Measurements from ENCODE around the gene RCOR3.
"Not testable (repeated sequence)": the region's sequence is repeated elsewhere in the genome, so short reads cannot be mapped to it uniquely, and the experiment has no call there.

The RCOR3 gene

GRCh38 chr1:211247921-211248320 lies 11.2 kb upstream of the RCOR3 start:
- H3K9ac ChIP-seq (ENCODE audit: low read depth, low read length, poor library complexity, severe bottlenecking) = peak overlapping the region; percentile 6

GRCh38 chr1:211249611-211250010 lies 9.6 kb upstream of the RCOR3 start:
- not testable (repeated sequence) for H3F3A ChIP-seq (ENCODE audit: low read depth); H3K4me3 ChIP-seq (ENCODE audit: low read length, poor library complexity, severe bottlenecking)

More at GRCh38 chr1:211247921-211248320, 11.2 kb upstream of the RCOR3 start:
- H3K4me1 ChIP-seq (ENCODE audit: insufficient read depth, low read length, poor library complexity, severe bottlenecking) = peaks cover 12% of the 10 kb centered on the region
- H3K4me3 ChIP-seq (ENCODE audit: low read length, poor library complexity, severe bottlenecking) = no peak overlapping the region
- no peaks in the 10 kb centered on the region for H3K79me2 ChIP-seq (ENCODE audit: insufficient read depth, low read length)
- no peaks in the 10 kb centered on the region for H3K36me3 ChIP-seq (ENCODE audit: insufficient read depth, low read length)
- H3K9me3 ChIP-seq (ENCODE audit: insufficient read depth, low read depth, low read length) = no peaks in the 10 kb centered on the region
- TF ChIP-seq CTCF (conservative IDR thresholded peaks at IDR 0.05; ENCODE audit: low read length) (no peak), EZH2phosphoT487 (IDR thresholded peaks at IDR 0.05; ENCODE audit: borderline replicate concordance) (no peak)
- H4K20me1 ChIP-seq (ENCODE audit: insufficient read depth, low read length, poor library complexity, severe bottlenecking) = no peaks in the 10 kb centered on the region
- H3K27me3 ChIP-seq (ENCODE audit: insufficient read depth, low read length, poor library complexity, severe bottlenecking) = no peaks in the 10 kb centered on the region
- H3K9me2 ChIP-seq (replicated peaks; ENCODE audit: low read depth, low read length) = no peaks in the 10 kb centered on the region
- H2AFZ ChIP-seq (ENCODE audit: low read length) = peak overlapping the region; percentile 89
- H3K4me2 ChIP-seq (ENCODE audit: low read depth, low read length, poor library complexity, severe bottlenecking) = peak overlapping the region; percentile 24
- H3F3A ChIP-seq (ENCODE audit: low read depth) = no peaks in the 10 kb centered on the region

GRCh38 chr1:211257826-211258225 lies 1.3 kb upstream of the RCOR3 start:
- no peaks in the 10 kb centered on the region for H3K9me3 ChIP-seq (ENCODE audit: insufficient read depth, low read depth, low read length)
- H3K4me2 ChIP-seq (ENCODE audit: low read depth, low read length, poor library complexity, severe bottlenecking) = peak overlapping the region; percentile 92
- no peak overlapping the region for H2AFZ ChIP-seq (ENCODE audit: low read length)
- H3K4me1 ChIP-seq (ENCODE audit: insufficient read depth, low read length, poor library complexity, severe bottlenecking) = peaks cover 18% of the 10 kb centered on the region
- peaks cover 37% of the 10 kb centered on the region for H3K79me2 ChIP-seq (ENCODE audit: insufficient read depth, low read length)
- 0 out of 2 replicates have a peak, but pooled peaks cover 2% of the 10 kb centered on the region for H3F3A ChIP-seq (ENCODE audit: low read depth)
- H4K20me1 ChIP-seq (ENCODE audit: insufficient read depth, low read length, poor library complexity, severe bottlenecking) = peaks cover 12% of the 10 kb centered on the region
- H3K36me3 ChIP-seq (ENCODE audit: insufficient read depth, low read length) = no peaks in the 10 kb centered on the region
- peak overlapping the region; percentile 80 for H3K4me3 ChIP-seq (ENCODE audit: low read length, poor library complexity, severe bottlenecking)
- TF ChIP-seq EZH2phosphoT487 (IDR thresholded peaks at IDR 0.05; ENCODE audit: borderline replicate concordance) (no peak), CTCF (conservative IDR thresholded peaks at IDR 0.05; ENCODE audit: low read length) (no peak)
- H3K9ac ChIP-seq (ENCODE audit: low read depth, low read length, poor library complexity, severe bottlenecking) = peak overlapping the region; percentile 94
- H3K27me3 ChIP-seq (ENCODE audit: insufficient read depth, low read length, poor library complexity, severe bottlenecking) = no peaks in the 10 kb centered on the region
- H3K9me2 ChIP-seq (replicated peaks; ENCODE audit: low read depth, low read length) = no peaks in the 10 kb centered on the region

More at GRCh38 chr1:211249611-211250010, 9.6 kb upstream of the RCOR3 start:
- H4K20me1 ChIP-seq (ENCODE audit: insufficient read depth, low read length, poor library complexity, severe bottlenecking); H3K9ac ChIP-seq (ENCODE audit: low read depth, low read length, poor library complexity, severe bottlenecking); H3K4me2 ChIP-seq (ENCODE audit: low read depth, low read length, poor library complexity, severe bottlenecking); H2AFZ ChIP-seq (ENCODE audit: low read length); H3K27me3 ChIP-seq (ENCODE audit: insufficient read depth, low read length, poor library complexity, severe bottlenecking); H3K9me3 ChIP-seq (ENCODE audit: insufficient read depth, low read depth, low read length); H3K79me2 ChIP-seq (ENCODE audit: insufficient read depth, low read length); H3K9me2 ChIP-seq (replicated peaks; ENCODE audit: low read depth, low read length); H3K36me3 ChIP-seq (ENCODE audit: insufficient read depth, low read length): not testable (repeated sequence)
- H3K4me1 ChIP-seq (ENCODE audit: insufficient read depth, low read length, poor library complexity, severe bottlenecking) = peaks cover 12% of the 10 kb centered on the region

- Histone ChIP-seq H3K79me2 (ENCODE audit: insufficient read depth, low read length) (peaks cover 40% of the 10 kb centered on the region), H3K36me3 (ENCODE audit: insufficient read depth, low read length) (no peaks in the 10 kb centered on the region), H3K9me2 (replicated peaks; ENCODE audit: low read depth, low read length) (no peaks in the 10 kb centered on the region), H4K20me1 (ENCODE audit: insufficient read depth, low read length, poor library complexity, severe bottlenecking) (peaks cover 12% of the 10 kb centered on the region), H3K4me3 (ENCODE audit: low read length, poor library complexity, severe bottlenecking) (peak overlapping the region; percentile 80), H3K4me2 (ENCODE audit: low read depth, low read length, poor library complexity, severe bottlenecking) (peak overlapping the region; percentile 92), H3K9me3 (ENCODE audit: insufficient read depth, low read depth, low read length) (no peaks in the 10 kb centered on the region), H3K9ac (ENCODE audit: low read depth, low read length, poor library complexity, severe bottlenecking) (peak overlapping the region; percentile 94), H3K27me3 (ENCODE audit: insufficient read depth, low read length, poor library complexity, severe bottlenecking) (no peaks in the 10 kb centered on the region), H3F3A (ENCODE audit: low read depth) (0 out of 2 replicates have a peak, but pooled peaks cover 2% of the 10 kb centered on the region), H2AFZ (ENCODE audit: low read length) (peak overlapping the region; percentile 90), H3K4me1 (ENCODE audit: insufficient read depth, low read length, poor library complexity, severe bottlenecking) (peaks cover 18% of the 10 kb centered on the region)
- peak; percentile 19 for TF ChIP-seq CTCF (conservative IDR thresholded peaks at IDR 0.05; ENCODE audit: low read length)
- TF ChIP-seq EZH2phosphoT487 (IDR thresholded peaks at IDR 0.05; ENCODE audit: borderline replicate concordance) = no peak
Observed at GRCh38 chr1:211258310-211258755, 833 bp upstream of the RCOR3 start.
